B cell (primary cell): ENCODE results near the gene ERI3. TPM values are rescaled to one million over a fixed set of nuclear protein-coding genes. Genes with fewer than 3 reads are reported as not detected.

Experiments
- ATAC-seq: fragments of 200-7000 bp; cut with Tn5 transposase; one replicate; pipeline ENCODE4 v1.10.0; 2021; ENCODE audit warnings: low read depth, mild to moderate bottlenecking, moderate number of reproducible peaks, moderate library complexity
- CTCF ChIA-PET: fragments of 350-600 bp; sonication (Branson Sonifier 250); formaldehyde crosslinking; loops from one replicate; lab custom pipeline; 2021; ENCODE audit warnings: antibody characterized with exemption, inconsistent platforms; lab: Charles Lee
- POLR2A ChIA-PET: fragments of 350-600 bp; sonication (Branson Sonifier 250); formaldehyde crosslinking; loops from one replicate; lab custom pipeline; 2021; ENCODE audit warnings: antibody characterized with exemption; lab: Charles Lee
- DNase-seq: peaks from one replicate; pipeline ENCODE4 v3.0.0; 2013
- H2AFZ ChIP-seq: 2 replicates; pipeline ENCODE4 v1.6.1; 2012; ENCODE audit warnings: mild to moderate bottlenecking, low read depth, low read length; ENCODE audit not compliant: insufficient read depth, poor library complexity, severe bottlenecking
- H3K27ac ChIP-seq, 2 donors: 1 replicate in 1 of 2; 2 replicates in 1 of 2; pipeline ENCODE4 v1.5.1; 2012 to 2013; ENCODE audit warnings: low read length in 2 of 2, mild to moderate bottlenecking in 2 of 2, moderate library complexity in 1 of 2
- H3K27me3 ChIP-seq, 4 experiments: fragments of 200-600 bp in 1 of 4; sonication (generic) in 1 of 4; replicated peaks in 1 of 4; 1 replicate in 2 of 4; 2 replicates in 2 of 4; pipeline versions ENCODE4 v1.6.1 to v1.7.0; 2013 to 2016; ENCODE audit warnings: low read length in 3 of 4, mild to moderate bottlenecking in 2 of 4, mixed read lengths in 1 of 4, moderate library complexity in 1 of 4; ENCODE audit not compliant: insufficient read depth in 4 of 4, control insufficient read depth in 3 of 4; ENCODE audit errors: control extremely low read depth in 1 of 4
- H3K36me3 ChIP-seq, 2 experiments: replicated peaks in 1 of 2; 1 replicate in 1 of 2; 2 replicates in 1 of 2; pipeline versions ENCODE4 v1.6.1 to v1.7.1; 2013; ENCODE audit warnings: low read length in 1 of 2; ENCODE audit not compliant: insufficient read depth in 2 of 2, control insufficient read depth in 1 of 2; ENCODE audit errors: control extremely low read depth in 1 of 2, extremely low read depth in 1 of 2
- H3K4me1 ChIP-seq, 2 donors: fragments of 200-600 bp in 1 of 2; sonication (generic) in 1 of 2; 1 replicate in 1 of 2; 2 replicates in 1 of 2; pipeline versions ENCODE4 v1.5.1 to v1.6.1; 2013 to 2017; ENCODE audit warnings: low read length in 2 of 2; ENCODE audit not compliant: control insufficient read depth in 2 of 2, insufficient read depth in 2 of 2
- H3K4me2 ChIP-seq: replicated peaks from 2 replicates; pipeline ENCODE3; 2012; ENCODE audit warnings: mild to moderate bottlenecking, low read depth, low read length; ENCODE audit not compliant: poor library complexity, severe bottlenecking
- H3K4me3 ChIP-seq, 5 experiments: fragments of 200-600 bp in 1 of 5; sonication (generic) in 1 of 5; 1 replicate in 3 of 5; 2 replicates in 2 of 5; pipeline versions ENCODE4 v1.5.1 to v1.7.0; 2011 to 2016; ENCODE audit warnings: low read length in 4 of 5, mild to moderate bottlenecking in 4 of 5, low read depth in 2 of 5, control low read depth in 1 of 5, moderate library complexity in 1 of 5; ENCODE audit not compliant: insufficient read depth in 1 of 5; ENCODE audit errors: control extremely low read depth in 1 of 5, extremely low read depth in 1 of 5
- H3K79me2 ChIP-seq: fragments of 200-600 bp; sonication (generic); one replicate; pipeline ENCODE4 v1.6.0; 2016; ENCODE audit warnings: low read length; ENCODE audit not compliant: control insufficient read depth, insufficient read depth
- H3K9ac ChIP-seq: fragments of 200-600 bp; sonication (generic); 2 replicates; pipeline ENCODE4 v1.6.1; 2017; ENCODE audit warnings: mild to moderate bottlenecking, low read length, moderate library complexity
- H3K9me3 ChIP-seq, 3 donors: one replicate each; pipeline versions ENCODE4 v1.6.1 to v1.7.1; 2013; ENCODE audit warnings: low read length in 2 of 3; ENCODE audit not compliant: control insufficient read depth in 2 of 3, insufficient read depth in 1 of 3; ENCODE audit errors: control extremely low read depth in 1 of 3
- H4K20me1 ChIP-seq: 2 replicates; pipeline ENCODE4 v1.6.0; 2012; ENCODE audit warnings: mild to moderate bottlenecking, low read length; ENCODE audit not compliant: insufficient read depth, control insufficient read depth, poor library complexity, severe bottlenecking
- H3K27ac Mint-ChIP-seq: one replicate; pipeline ENCODE4 v1.8.0; 2021; ENCODE audit warnings: mixed read lengths
- H3K27me3 Mint-ChIP-seq: one replicate; pipeline ENCODE4 v1.8.0; 2021; ENCODE audit warnings: mixed read lengths
- H3K4me1 Mint-ChIP-seq: one replicate; pipeline ENCODE4 v1.8.0; 2021; ENCODE audit warnings: mixed read lengths
- H3K4me3 Mint-ChIP-seq: one replicate; pipeline ENCODE4 v1.8.0; 2021; ENCODE audit warnings: mixed read lengths
- H3K9me3 Mint-ChIP-seq: one replicate; pipeline ENCODE4 v1.8.0; 2022; ENCODE audit warnings: mixed read lengths; ENCODE audit not compliant: insufficient read depth
- EZH2 ChIP-seq: IDR thresholded peaks from 2 replicates; pipeline ENCODE4 v1.6.1; 2012; ENCODE audit warnings: borderline replicate concordance, low read depth, mild to moderate bottlenecking, moderate library complexity, low read length; ENCODE audit not compliant: insufficient read depth, poor library complexity, severe bottlenecking
- WGBS: methylation state at CpG from one replicate; pipeline ENCODE4 v1.1.5; 2013; ENCODE audit warnings: missing lambda C conversion rate; ENCODE audit not compliant: insufficient coverage; 5-methylcytosine and 5-hydroxymethylcytosine counted together
- intact Hi-C: fragments of 100-400 bp; cut with micrococcal nuclease; formaldehyde crosslinking; loops from one replicate; pipeline ENCODE4 v1.10.0; 2022
- polyA plus RNA-seq: library from polyadenylated mRNA; depleted of rRNA; stranded (reverse); fragments of >200 nt; gene quantifications from 2 replicates; pipeline ENCODE4 v1.2.3, GENCODE V29; 2012
- total RNA-seq, 2 donors: library from RNA; stranded (reverse); fragments of 120-200 nt in 1 of 2; gene quantifications; 1 replicate in 1 of 2; 2 replicates in 1 of 2; pipeline versions ENCODE4 v1.2.3 to v1.2.4, GENCODE V29; 2013 to 2022
- TF ChIP-seq, protein P1 (sequence below): fragments of 200-600 bp; IDR thresholded peaks from one replicate; pipeline ENCODE4 v1.8.0; 2022; ENCODE audit warnings: antibody characterized with exemption, mild to moderate bottlenecking

The ERI3 gene
- total and polyA plus RNA-seq, 2 donors (not counting 1 experiment from before 2014, with no cell fraction given) = 37.5 to 53.9 TPM

DNA sequence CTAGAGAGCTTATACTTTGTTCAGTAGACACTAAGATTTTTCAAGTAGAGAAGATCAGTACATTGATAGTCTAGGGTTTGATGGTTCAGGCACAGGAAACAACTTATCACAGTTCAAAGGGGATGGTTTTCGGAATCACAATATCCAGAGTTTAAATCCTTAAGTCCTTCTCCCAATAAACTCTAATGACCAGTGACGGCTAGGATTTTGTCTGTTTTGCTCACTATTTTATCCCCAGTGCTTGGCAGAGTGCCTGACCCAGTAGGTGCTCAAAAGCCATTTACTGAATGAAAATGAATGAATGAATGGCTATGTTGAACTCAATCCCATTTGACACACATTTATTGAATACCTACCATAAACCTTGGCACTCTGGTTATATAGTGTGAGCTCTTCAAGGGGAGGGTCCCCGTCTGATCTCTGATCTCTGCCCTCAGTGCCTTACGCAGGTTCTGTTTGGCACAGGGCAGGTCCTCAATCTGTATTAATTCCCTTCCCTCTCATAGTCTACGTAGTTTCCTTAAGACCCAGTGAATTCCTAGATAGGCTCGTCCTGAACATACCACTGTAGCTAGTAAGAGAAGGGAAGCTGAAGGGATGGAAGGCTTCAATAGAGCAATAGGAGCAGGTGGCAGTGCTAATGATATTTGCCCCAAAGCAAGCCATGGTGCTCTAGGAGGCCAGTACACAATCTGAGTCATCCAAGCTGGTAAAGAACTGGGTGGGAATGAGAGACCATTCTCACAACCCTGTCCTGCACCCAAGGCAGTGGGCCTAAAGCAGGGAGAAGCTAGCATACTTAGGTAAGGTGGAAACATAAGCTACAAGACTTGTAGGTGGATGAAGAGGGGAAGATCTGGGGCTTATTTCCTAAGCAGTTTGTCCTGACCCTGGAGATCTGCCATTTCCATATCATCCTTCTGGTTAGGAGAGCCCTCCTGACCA, 88.4 kb downstream of the ERI3 start:
- ChIA-PET CTCF (no interaction called here), POLR2A (no interaction called here)
- Histone ChIP-seq H3K4me2 (no peak overlapping the region), H3K79me2 (no peaks in the 10 kb centered on the region), H3K9ac (no peak overlapping the region), H3K27me3 (no peaks in the 10 kb centered on the region), H3K4me1 (peaks cover 0 to 4% of the 10 kb centered on the region in 2 donors), H2AFZ (no peak overlapping the region), H3K36me3 (peaks cover 0 to 6% of the 10 kb centered on the region in 2 experiments), H4K20me1 (no peaks in the 10 kb centered on the region), H3K27ac (no peak overlapping the region), H3K4me3 (no peak overlapping the region), H3K9me3 (no peaks in the 10 kb centered on the region)
- intact Hi-C loops = no loop called here
- Mint-ChIP-seq H3K27me3 (no peaks in the 10 kb centered on the region), H3K27ac (no peak overlapping the region), H3K4me1 (peaks cover 8% of the 10 kb centered on the region), H3K4me3 (no peak overlapping the region), H3K9me3 (no peaks in the 10 kb centered on the region)
- DNase-seq = no peak
- no peak for ATAC-seq
- TF ChIP-seq EZH2 = no peak
- TF ChIP-seq, protein P1, sequence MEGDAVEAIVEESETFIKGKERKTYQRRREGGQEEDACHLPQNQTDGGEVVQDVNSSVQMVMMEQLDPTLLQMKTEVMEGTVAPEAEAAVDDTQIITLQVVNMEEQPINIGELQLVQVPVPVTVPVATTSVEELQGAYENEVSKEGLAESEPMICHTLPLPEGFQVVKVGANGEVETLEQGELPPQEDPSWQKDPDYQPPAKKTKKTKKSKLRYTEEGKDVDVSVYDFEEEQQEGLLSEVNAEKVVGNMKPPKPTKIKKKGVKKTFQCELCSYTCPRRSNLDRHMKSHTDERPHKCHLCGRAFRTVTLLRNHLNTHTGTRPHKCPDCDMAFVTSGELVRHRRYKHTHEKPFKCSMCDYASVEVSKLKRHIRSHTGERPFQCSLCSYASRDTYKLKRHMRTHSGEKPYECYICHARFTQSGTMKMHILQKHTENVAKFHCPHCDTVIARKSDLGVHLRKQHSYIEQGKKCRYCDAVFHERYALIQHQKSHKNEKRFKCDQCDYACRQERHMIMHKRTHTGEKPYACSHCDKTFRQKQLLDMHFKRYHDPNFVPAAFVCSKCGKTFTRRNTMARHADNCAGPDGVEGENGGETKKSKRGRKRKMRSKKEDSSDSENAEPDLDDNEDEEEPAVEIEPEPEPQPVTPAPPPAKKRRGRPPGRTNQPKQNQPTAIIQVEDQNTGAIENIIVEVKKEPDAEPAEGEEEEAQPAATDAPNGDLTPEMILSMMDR = no peak
- no CpG with 5 or more reads among the region's 6 CpGs for WGBS
